NK-92 (cell line): Measurements from ENCODE around the gene CFAP46.
"Not testable (repeated sequence)": the region's sequence is repeated elsewhere in the genome, so short reads cannot be mapped to it uniquely, and the experiment has no call there.

Source experiments
- DNase-seq: peaks from one replicate; lab custom pipeline; 2025; ENCODE audit not compliant: unreplicated experiment; lab: John Stamatoyannopoulos, UW

CFAP46 gene

GRCh38 chr10:132779549-132780294, 162.6 kb downstream of the CFAP46 start:
- DNase-seq = no peak

- DNase-seq = no peak
Observed at GRCh38 chr10:132777441-132777840, 164.9 kb downstream of the CFAP46 start.

- DNase-seq = no peak
Observed at GRCh38 chr10:132776821-132777220, 165.5 kb downstream of the CFAP46 start.

GRCh38 chr10:132776186-132776585, 166.2 kb downstream of the CFAP46 start:
- DNase-seq = no peak

GRCh38 chr10:132774902-132775863, 167.2 kb downstream of the CFAP46 start:
- no peak for DNase-seq

GRCh38 chr10:132774181-132774901, 168.0 kb downstream of the CFAP46 start:
- DNase-seq = no peak

GRCh38 chr10:132772816-132773215, 169.6 kb downstream of the CFAP46 start:
- not testable (repeated sequence) for DNase-seq

- DNase-seq = no peak
Observed at GRCh38 chr10:132770061-132771021, 172.0 kb downstream of the CFAP46 start.

- no peak for DNase-seq
Observed at GRCh38 chr10:132768346-132769248, 173.8 kb downstream of the CFAP46 start.

- no peak for DNase-seq
Observed at GRCh38 chr10:132766291-132766690, 176.1 kb downstream of the CFAP46 start.

- no peak for DNase-seq
Observed at GRCh38 chr10:132765435-132765834, 176.9 kb downstream of the CFAP46 start.

GRCh38 chr10:132764108-132764507, 178.3 kb downstream of the CFAP46 start:
- DNase-seq = no peak

GRCh38 chr10:132763545-132763944, 178.8 kb downstream of the CFAP46 start:
- DNase-seq = no peak

- DNase-seq = no peak
Observed at GRCh38 chr10:132762267-132762666, 180.1 kb downstream of the CFAP46 start.

GRCh38 chr10:132761395-132762060, 180.8 kb downstream of the CFAP46 start:
- DNase-seq = no peak

- no peak for DNase-seq
Observed at GRCh38 chr10:132758865-132759264, 183.5 kb downstream of the CFAP46 start.
